SK-N-SH (cell line): Measurements from ENCODE around the gene BPIFB1. TPM values are rescaled to one million over a fixed set of nuclear protein-coding genes. Genes with fewer than 3 reads are reported as not detected.

ENCODE experiments used
- CTCF ChIA-PET: fragments of 300-600, 350-600 bp; formaldehyde crosslinking; extraction: SDS; loops from one replicate; lab custom pipeline; 2021; lab: Yijun Ruan, JAX
- POLR2A ChIA-PET: fragments of 350-600 bp; sonication (Branson Sonifier 250); formaldehyde crosslinking; extraction: SDS; loops from one replicate; lab custom pipeline; 2020; ENCODE audit warnings: antibody characterized with exemption, inconsistent platforms; lab: Yijun Ruan, JAX
- DNase-seq: peaks from one replicate; pipeline ENCODE4 v3.0.0; 2012
- H2AFZ ChIP-seq: fragments of 200-600 bp; sonication (generic); 2 replicates; pipeline ENCODE4 v1.8.1; 2016; ENCODE audit warnings: antibody characterized with exemption, mild to moderate bottlenecking, low read depth
- H3F3A ChIP-seq: fragments of 200-600 bp; sonication (generic); replicated peaks from 2 replicates; pipeline ENCODE3; 2016; ENCODE audit warnings: antibody characterized with exemption, mild to moderate bottlenecking; ENCODE audit not compliant: insufficient read depth
- H3K27ac ChIP-seq, 2 experiments: fragments of 200-500 bp in 1 of 2; fragments of 200-600 bp in 1 of 2; sonication (Bioruptor generic) in 1 of 2; sonication (generic), shearing (Covaris generic) in 1 of 2; 2 replicates each; pipeline versions ENCODE4 v1.5.1 to v1.6.1; 2014 to 2016; ENCODE audit warnings: low read depth in 2 of 2, inconsistent platforms in 1 of 2, low read length in 1 of 2, mild to moderate bottlenecking in 1 of 2, mixed read lengths in 1 of 2
- H3K27me3 ChIP-seq: fragments of 200-600 bp; sonication (generic), shearing (Covaris generic); 2 replicates; pipeline ENCODE4 v1.6.1; 2016; ENCODE audit warnings: mixed run types; ENCODE audit not compliant: insufficient read depth
- H3K36me3 ChIP-seq, 2 experiments: fragments of 200-500 bp in 1 of 2; fragments of 200-600 bp in 1 of 2; sonication (Bioruptor generic) in 1 of 2; sonication (generic) in 1 of 2; replicated peaks in 1 of 2; 2 replicates each; pipeline versions ENCODE3 to v1.5.1; 2014 to 2016; ENCODE audit warnings: low read length in 1 of 2, mild to moderate bottlenecking in 1 of 2; ENCODE audit not compliant: insufficient read depth in 2 of 2, control insufficient read depth in 1 of 2
- H3K4me1 ChIP-seq, 2 experiments: fragments of 200-500 bp in 1 of 2; fragments of 200-600 bp in 1 of 2; sonication (Bioruptor generic) in 1 of 2; sonication (generic), shearing (Covaris generic) in 1 of 2; 2 replicates each; pipeline versions ENCODE4 v1.5.1 to v1.6.1; 2014 to 2016; ENCODE audit warnings: low read depth in 1 of 2, low read length in 1 of 2, mixed run types in 1 of 2; ENCODE audit not compliant: insufficient read depth in 2 of 2, control insufficient read depth in 1 of 2
- H3K4me2 ChIP-seq: fragments of 200-600 bp; sonication (generic), shearing (Covaris generic); 2 replicates; pipeline ENCODE4 v1.6.1; 2017; ENCODE audit warnings: mixed run types
- H3K4me3 ChIP-seq, 2 experiments: fragments of 200-500 bp in 1 of 2; fragments of 200-600 bp in 1 of 2; sonication (Bioruptor generic) in 1 of 2; sonication (generic), shearing (Covaris generic) in 1 of 2; 2 replicates each; pipeline versions ENCODE4 v1.5.1 to v1.8.1; 2014 to 2016; ENCODE audit warnings: low read depth in 2 of 2, inconsistent platforms in 1 of 2, low read length in 1 of 2, mild to moderate bottlenecking in 1 of 2, mixed read lengths in 1 of 2, moderate library complexity in 1 of 2
- H3K79me2 ChIP-seq: fragments of 200-600 bp; sonication (generic); 2 replicates; pipeline ENCODE4 v1.8.1; 2017; ENCODE audit warnings: mild to moderate bottlenecking; ENCODE audit not compliant: insufficient read depth
- H3K9ac ChIP-seq: fragments of 200-600 bp; sonication (generic); 2 replicates; pipeline ENCODE4 v1.6.1; 2017; ENCODE audit warnings: mixed run types
- H3K9me2 ChIP-seq: fragments of 200-600 bp; sonication (generic); 2 replicates; pipeline ENCODE4 v1.6.1; 2017; ENCODE audit warnings: mixed run types
- H3K9me3 ChIP-seq: fragments of 200-600 bp; sonication (generic); 2 replicates; pipeline ENCODE4 v1.6.1; 2017; ENCODE audit warnings: mixed run types, mild to moderate bottlenecking, moderate library complexity
- H4K20me1 ChIP-seq: fragments of 200-600 bp; sonication (generic); 2 replicates; pipeline ENCODE4 v1.6.1; 2017; ENCODE audit warnings: mild to moderate bottlenecking, mixed run types; ENCODE audit not compliant: insufficient read depth
- CHD2 ChIP-seq: fragments of 150-350 bp; IDR thresholded peaks from 2 replicates; pipeline ENCODE4 v1.6.1; 2018; ENCODE audit warnings: low read length; ENCODE audit not compliant: partially characterized antibody
- EZH2phosphoT487 ChIP-seq: fragments of 200-600 bp; sonication (generic); IDR thresholded peaks from 2 replicates; pipeline ENCODE4 v1.6.1; 2017; ENCODE audit warnings: low read depth, mixed run types, mild to moderate bottlenecking, antibody characterized with exemption, moderate library complexity, borderline replicate concordance
- FOSL2 ChIP-seq: IDR thresholded peaks from 2 replicates; pipeline ENCODE4 v1.4.0; 2012; ENCODE audit warnings: low read depth, mild to moderate bottlenecking, moderate library complexity, borderline replicate concordance
- FOXJ3 ChIP-seq: sonication (generic); formaldehyde crosslinking; IDR thresholded peaks from 2 replicates; pipeline ENCODE4 v1.5.1; 2020; ENCODE audit warnings: mild to moderate bottlenecking, missing genetic modification reagents
- GATA2 ChIP-seq: sonication (generic); formaldehyde crosslinking; IDR thresholded peaks from 2 replicates; pipeline ENCODE4 v1.5.0; 2020; ENCODE audit warnings: mild to moderate bottlenecking, missing genetic modification reagents
- IRF3 ChIP-seq: fragments of 150-350 bp; IDR thresholded peaks from 2 replicates; pipeline ENCODE4 v1.6.1; 2016; ENCODE audit warnings: mild to moderate bottlenecking, low read depth, low read length
- JUND ChIP-seq: IDR thresholded peaks from 2 replicates; pipeline ENCODE4 v1.4.0; 2012
- NFIC ChIP-seq: IDR thresholded peaks from 2 replicates; pipeline ENCODE4 v1.4.0; 2012; ENCODE audit warnings: borderline replicate concordance
- RAD21 ChIP-seq: IDR thresholded peaks from 2 replicates; pipeline ENCODE4 v1.6.1; 2012; ENCODE audit warnings: mild to moderate bottlenecking, low read length
- RCOR1 ChIP-seq: fragments of 150-350 bp; IDR thresholded peaks from 2 replicates; pipeline ENCODE4 v1.6.1; 2017; ENCODE audit warnings: antibody characterized with exemption, low read length
- REST ChIP-seq: IDR thresholded peaks from 2 replicates; pipeline ENCODE4 v1.6.1; 2012; ENCODE audit warnings: mild to moderate bottlenecking, low read depth, low read length, moderate library complexity
- TAF1 ChIP-seq: IDR thresholded peaks from 2 replicates; pipeline ENCODE4 v1.6.1; 2012; ENCODE audit warnings: low read depth, mild to moderate bottlenecking, low read length, moderate library complexity, borderline replicate concordance
- TEAD4 ChIP-seq: IDR thresholded peaks from 2 replicates; pipeline ENCODE4 v1.4.0; 2012; ENCODE audit warnings: mild to moderate bottlenecking, borderline replicate concordance; ENCODE audit not compliant: insufficient read depth
- WGBS: methylation state at CpG from one replicate; pipeline ENCODE4 v1.1.6; 2017; ENCODE audit warnings: low lambda C conversion rate; 5-methylcytosine and 5-hydroxymethylcytosine counted together
- polyA plus RNA-seq, 3 experiments: library from polyadenylated mRNA; depleted of rRNA; stranded (reverse); fragments of >200 nt; gene quantifications; 2 replicates each; pipeline ENCODE4 v1.2.3, GENCODE V29; 2012

BPIFB1 gene
- polyA plus RNA-seq, 1 of the 3 experiments (the other 2 are of a cell fraction): not detected

GRCh38 chr20:33272155-33272873, 10.7 kb upstream of the BPIFB1 start:
- DNase-seq: no peak
- Histone ChIP-seq H3K4me2 (no peak overlapping the region), H2AFZ (no peak overlapping the region), H3K36me3 (no peaks in the 10 kb centered on the region), H3F3A (no peaks in the 10 kb centered on the region), H3K9ac (no peak overlapping the region), H3K27me3 (peaks cover 16% of the 10 kb centered on the region; the same call in 1 of the 2 replicates), H4K20me1 (no peaks in the 10 kb centered on the region), H3K4me3 (no peak overlapping the region), H3K4me1 (peaks cover 0 to 5% of the 10 kb centered on the region in 2 experiments; a peak in 1 of 4 replicates), H3K9me2 (no peaks in the 10 kb centered on the region), H3K27ac (no peak overlapping the region), H3K79me2 (no peaks in the 10 kb centered on the region), H3K9me3 (no peaks in the 10 kb centered on the region)
- WGBS: 28% methylated on average over 9 of the region's 10 CpGs
- ChIA-PET POLR2A (no interaction called here), CTCF (interaction anchor here (1.5 kb wide), 1 partner anchor 20 kb away, joined by 4 read pairs; no protein-coding TSS in a partner anchor)
- TF ChIP-seq RAD21 (no peak), JUND (no peak)

GRCh38 chr20:33273117-33273851, 9.7 kb upstream of the BPIFB1 start:
- H3K4me2 ChIP-seq: no peak overlapping the region
- H3K79me2 ChIP-seq: no peaks in the 10 kb centered on the region
- peaks cover 8% of the 10 kb centered on the region; the same call in 1 of the 2 replicates for H3K27me3 ChIP-seq
- no peaks in the 10 kb centered on the region for H3K9me3 ChIP-seq
- TF ChIP-seq TEAD4 (no peak), NFIC (no peak), RCOR1 (no peak), CHD2 (no peak), JUND (no peak), TAF1 (no peak), REST (no peak), GATA2 (CRISPR knock-in tag) (no peak), EZH2phosphoT487 (no peak), FOXJ3 (CRISPR knock-in tag) (no peak), IRF3 (no peak), FOSL2 (no peak)
- H3K27ac ChIP-seq: no peak overlapping the region
- no peaks in the 10 kb centered on the region for H3F3A ChIP-seq
- no peaks in the 10 kb centered on the region for H4K20me1 ChIP-seq
- no peaks in the 10 kb centered on the region for H3K9me2 ChIP-seq
- H3K4me1 ChIP-seq: peaks cover 0 to 8% of the 10 kb centered on the region in 2 experiments; a peak in 1 of 4 replicates
- H3K9ac ChIP-seq: no peak overlapping the region
- no peak for DNase-seq
- H2AFZ ChIP-seq: no peak overlapping the region
- POLR2A ChIA-PET: no interaction called here
- CTCF ChIA-PET: interaction anchor here (1.0 to 4.1 kb wide), 2 partner anchors 10 to 18 kb away, joined by 3 to 29 read pairs; no protein-coding TSS in a partner anchor
- H3K36me3 ChIP-seq: no peaks in the 10 kb centered on the region
- 16% methylated on average over 12 of the region's 13 CpGs for WGBS
- no peak overlapping the region for H3K4me3 ChIP-seq
